A673 (cell line): ENCODE measurements around the gene KRT71. TPM values are rescaled to one million over a fixed set of nuclear protein-coding genes. Genes with fewer than 3 reads are reported as not detected.

Experiments used
- BruUV-seq: library from RNA; stranded (reverse); fragments of 400-500 nt; replicated peaks from 2 replicates; lab custom pipeline; 2021; lab: Mats Ljungman, UMichigan
- CTCF ChIA-PET: fragments of 300-600 bp; sonication (Branson Sonifier 250); formaldehyde crosslinking; loops from one replicate; lab custom pipeline; 2022; ENCODE audit warnings: antibody characterized with exemption; lab: Charles Lee
- POLR2A ChIA-PET: fragments of 300-600 bp; sonication (Branson Sonifier 250); formaldehyde crosslinking; loops from one replicate; lab custom pipeline; 2022; ENCODE audit warnings: antibody characterized with exemption; ENCODE audit not compliant: low non-redundant PET; lab: Charles Lee
- DNase-seq: peaks from one replicate; pipeline ENCODE4 v3.0.0-alpha.2; 2015; ENCODE audit warnings: low spot score
- H3K27ac ChIP-seq: fragments of 200-600 bp; sonication (generic); 2 replicates; pipeline ENCODE4 v1.5.1; 2016; ENCODE audit warnings: mixed run types, low read depth, mild to moderate bottlenecking, mixed read lengths, antibody characterized with exemption, low read length; ENCODE audit not compliant: poor library complexity, severe bottlenecking
- H3K27me3 ChIP-seq: fragments of 200-600 bp; sonication (generic); replicated peaks from 2 replicates; pipeline ENCODE4 v1.6.1; 2017; ENCODE audit warnings: mixed run types, low read depth, mild to moderate bottlenecking, mixed read lengths, antibody characterized with exemption, low read length; ENCODE audit not compliant: insufficient read depth, poor library complexity
- H3K36me3 ChIP-seq: fragments of 200-600 bp; sonication (generic); 2 replicates; pipeline ENCODE4 v1.6.1; 2016; ENCODE audit warnings: mixed run types, mild to moderate bottlenecking, mixed read lengths, antibody characterized with exemption, low read length; ENCODE audit not compliant: insufficient read depth, poor library complexity, severe bottlenecking
- H3K4me1 ChIP-seq: fragments of 200-600 bp; sonication (generic); 2 replicates; pipeline ENCODE4 v1.6.1; 2017; ENCODE audit warnings: mixed run types, mild to moderate bottlenecking, mixed read lengths, antibody characterized with exemption, low read length; ENCODE audit not compliant: insufficient read depth, poor library complexity, severe bottlenecking
- H3K4me3 ChIP-seq: fragments of 200-600 bp; sonication (generic); 2 replicates; pipeline ENCODE4 v1.5.1; 2016; ENCODE audit warnings: low read depth, mixed run types, mild to moderate bottlenecking, mixed read lengths, low read length; ENCODE audit not compliant: poor library complexity, severe bottlenecking
- H3K9me3 ChIP-seq: fragments of 200-600 bp; sonication (generic); 2 replicates; pipeline ENCODE4 v1.6.1; 2016; ENCODE audit warnings: mixed run types, low read depth, mild to moderate bottlenecking, mixed read lengths, antibody characterized with exemption, low read length; ENCODE audit not compliant: poor library complexity, severe bottlenecking
- EZH2 ChIP-seq: fragments of 200-600 bp; sonication (generic); IDR thresholded peaks from 2 replicates; pipeline ENCODE4 v1.6.1; 2017; ENCODE audit warnings: borderline replicate concordance, low read depth, mild to moderate bottlenecking, mixed read lengths, antibody characterized with exemption, low read length; ENCODE audit not compliant: poor library complexity, severe bottlenecking
- intact Hi-C: fragments of 100-400 bp; cut with micrococcal nuclease; formaldehyde crosslinking; loops from one replicate; pipeline ENCODE4 v1.10.0; 2022; ENCODE audit not compliant: unreplicated experiment
- total RNA-seq: library from RNA; stranded (reverse); gene quantifications from 2 replicates; pipeline ENCODE4 v1.2.3, GENCODE V29; 2021
- TF ChIP-seq, protein P1 (sequence below): fragments of 300-800, 200-600 bp; sonication (generic); conservative IDR thresholded peaks from 2 replicates; pipeline ENCODE4 v1.5.1; 2017; ENCODE audit warnings: low read depth, mild to moderate bottlenecking, antibody characterized with exemption, low read length, moderate library complexity, mixed read lengths

The KRT71 gene
- total RNA-seq, 1 experiment from 2014 or later: not detected

DNA sequence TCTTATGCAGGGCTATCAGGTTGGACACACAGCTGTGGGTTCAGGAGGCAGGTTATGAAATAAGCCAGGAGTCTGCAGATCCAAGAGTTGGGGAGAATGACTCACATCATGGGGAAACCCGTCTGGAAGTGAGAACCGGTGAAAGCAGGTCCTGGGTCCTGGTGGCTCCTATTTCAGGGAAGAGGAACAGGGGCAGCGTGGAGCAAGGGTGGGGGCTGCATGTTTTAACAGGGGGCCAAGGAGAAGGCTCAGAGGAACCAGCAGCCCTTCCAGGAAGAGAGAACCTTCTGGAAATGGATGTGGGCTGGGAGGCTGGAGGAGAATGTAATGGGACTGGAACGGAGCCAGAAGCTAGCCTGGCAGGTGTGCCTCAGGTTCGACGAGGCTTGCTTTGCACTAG is 28.5 kb upstream of the KRT71 start:
- DNase-seq: no peak
- no TSS peak for BruUV-seq
- H3K4me3 ChIP-seq: no peak overlapping the region
- intact Hi-C loops: loop anchor here (5.0 to 10.0 kb wide), 2 partner anchors 401 to 427 kb away; no protein-coding TSS in a partner anchor
- ChIA-PET POLR2A (no interaction called here), CTCF (interaction anchor here (1.0 to 1.8 kb wide), 3 partner anchors 284 to 298 kb away, joined by 3 to 8 read pairs (median 5); no protein-coding TSS in a partner anchor)
- TF ChIP-seq, protein P1, sequence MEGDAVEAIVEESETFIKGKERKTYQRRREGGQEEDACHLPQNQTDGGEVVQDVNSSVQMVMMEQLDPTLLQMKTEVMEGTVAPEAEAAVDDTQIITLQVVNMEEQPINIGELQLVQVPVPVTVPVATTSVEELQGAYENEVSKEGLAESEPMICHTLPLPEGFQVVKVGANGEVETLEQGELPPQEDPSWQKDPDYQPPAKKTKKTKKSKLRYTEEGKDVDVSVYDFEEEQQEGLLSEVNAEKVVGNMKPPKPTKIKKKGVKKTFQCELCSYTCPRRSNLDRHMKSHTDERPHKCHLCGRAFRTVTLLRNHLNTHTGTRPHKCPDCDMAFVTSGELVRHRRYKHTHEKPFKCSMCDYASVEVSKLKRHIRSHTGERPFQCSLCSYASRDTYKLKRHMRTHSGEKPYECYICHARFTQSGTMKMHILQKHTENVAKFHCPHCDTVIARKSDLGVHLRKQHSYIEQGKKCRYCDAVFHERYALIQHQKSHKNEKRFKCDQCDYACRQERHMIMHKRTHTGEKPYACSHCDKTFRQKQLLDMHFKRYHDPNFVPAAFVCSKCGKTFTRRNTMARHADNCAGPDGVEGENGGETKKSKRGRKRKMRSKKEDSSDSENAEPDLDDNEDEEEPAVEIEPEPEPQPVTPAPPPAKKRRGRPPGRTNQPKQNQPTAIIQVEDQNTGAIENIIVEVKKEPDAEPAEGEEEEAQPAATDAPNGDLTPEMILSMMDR: no peak
- no peak for TF ChIP-seq EZH2
- no peaks in the 10 kb centered on the region for H3K36me3 ChIP-seq
- H3K27ac ChIP-seq: no peak overlapping the region
- H3K9me3 ChIP-seq: no peaks in the 10 kb centered on the region
- H3K4me1 ChIP-seq: no peaks in the 10 kb centered on the region
- no peaks in the 10 kb centered on the region for H3K27me3 ChIP-seq

DNA sequence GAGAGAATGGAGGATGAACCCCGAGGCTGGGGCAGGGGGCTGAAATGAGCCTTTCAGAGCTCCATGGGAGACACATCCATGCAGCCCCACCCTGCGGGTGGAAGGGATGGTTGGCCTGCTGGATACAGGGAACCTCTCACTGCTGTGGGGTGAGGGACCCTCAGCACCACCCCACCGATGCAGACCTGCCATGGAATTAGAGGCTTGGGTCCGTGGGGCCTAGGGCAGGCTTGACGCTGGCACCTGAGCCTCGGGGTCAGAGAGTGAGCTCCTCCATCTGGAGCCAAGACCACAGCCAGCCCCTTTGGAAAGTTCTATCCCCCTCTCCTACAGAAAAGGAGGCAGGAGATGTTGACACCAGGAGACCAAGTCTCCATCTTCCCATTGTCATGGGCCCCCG is 28.1 kb upstream of the KRT71 start:
- TF ChIP-seq, protein P1: no peak
- TF ChIP-seq EZH2: no peak
- Histone ChIP-seq H3K9me3 (no peaks in the 10 kb centered on the region), H3K4me1 (no peaks in the 10 kb centered on the region), H3K4me3 (no peak overlapping the region), H3K36me3 (no peaks in the 10 kb centered on the region), H3K27ac (no peak overlapping the region), H3K27me3 (no peaks in the 10 kb centered on the region)
- intact Hi-C loops: loop anchor here (5.0 to 10.0 kb wide), 2 partner anchors 401 to 426 kb away; no protein-coding TSS in a partner anchor
- BruUV-seq: no TSS peak
- CTCF ChIA-PET: interaction anchor here (1.0 to 1.8 kb wide), 2 partner anchors 294 to 299 kb away, joined by 3 to 8 read pairs; no protein-coding TSS in a partner anchor
- no peak for DNase-seq
- POLR2A ChIA-PET: no interaction called here

DNA sequence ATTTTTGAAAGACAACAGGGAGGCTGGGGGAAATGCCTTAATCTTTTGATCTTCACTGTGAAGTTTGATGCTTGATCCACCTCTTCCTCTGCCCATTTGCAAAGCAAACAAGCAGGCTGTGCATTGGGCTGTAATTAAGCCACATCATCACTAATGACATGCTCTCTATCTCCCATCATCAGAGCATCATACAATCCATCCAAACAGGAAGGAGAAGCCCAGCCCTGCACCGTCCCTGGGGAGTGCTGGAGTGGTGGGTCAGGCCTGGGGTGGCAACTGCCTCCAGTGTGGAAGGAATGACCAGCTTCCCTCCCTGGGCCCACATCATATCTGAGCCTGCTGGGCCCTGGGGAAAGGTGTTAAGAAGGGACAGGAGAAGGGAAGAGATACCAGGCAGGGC is 27.6 kb upstream of the KRT71 start:
- H3K27me3 ChIP-seq: no peaks in the 10 kb centered on the region
- POLR2A ChIA-PET: no interaction called here
- no TSS peak for BruUV-seq

More for the DNA sequence above, 27.6 kb upstream of the KRT71 start:
- no peak for DNase-seq
- Histone ChIP-seq H3K27ac (no peak overlapping the region), H3K9me3 (no peaks in the 10 kb centered on the region), H3K36me3 (no peaks in the 10 kb centered on the region), H3K4me3 (no peak overlapping the region), H3K4me1 (no peaks in the 10 kb centered on the region)
- CTCF ChIA-PET: interaction anchor here (0.6 kb wide), 1 partner anchor 208 kb away, joined by 4 read pairs; no protein-coding TSS in a partner anchor
- TF ChIP-seq, protein P1: no peak
- TF ChIP-seq EZH2: no peak
- intact Hi-C loops: loop anchor here (5.0 to 10.0 kb wide), 2 partner anchors 402 to 426 kb away; no protein-coding TSS in a partner anchor
